Stomach (tissue), 4 donors: Measurements from ENCODE around the gene GPT2.

ENCODE experiments used
- EP300 ChIP-seq: sonication (generic); formaldehyde crosslinking; IDR thresholded peaks from one replicate; pipeline ENCODE4 v1.6.1; 2017; ENCODE audit warnings: antibody characterized with exemption
- TF ChIP-seq, protein P1 (sequence below), 7 experiments: fragments of 450-650 bp in 4 of 7; fragments of 200-600 bp in 3 of 7; sonication (generic) in 3 of 7; IDR thresholded peaks; one replicate each; pipeline ENCODE4 v1.5.1; 2016 to 2019; ENCODE audit warnings: antibody characterized with exemption in 7 of 7, control low read depth in 2 of 7, mild to moderate bottlenecking in 1 of 7

DNA sequence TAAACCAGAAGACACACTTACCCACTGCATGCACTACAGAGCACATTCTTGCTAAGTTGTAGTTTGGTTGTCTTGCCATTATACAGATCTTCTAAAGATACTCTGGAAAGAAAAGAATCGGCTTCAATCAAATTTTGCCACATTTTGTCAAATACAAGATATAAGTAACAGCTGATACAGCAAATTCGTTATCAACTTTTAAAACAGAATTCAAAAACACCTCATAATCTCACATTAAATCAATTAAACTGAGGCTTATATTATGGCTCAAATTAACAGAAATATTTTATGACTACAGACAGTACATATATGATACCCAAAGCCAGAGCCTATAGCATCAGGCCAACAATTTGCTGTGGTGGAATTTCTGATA, 83.9 kb downstream of the GPT2 start:
- TF ChIP-seq, protein P1, sequence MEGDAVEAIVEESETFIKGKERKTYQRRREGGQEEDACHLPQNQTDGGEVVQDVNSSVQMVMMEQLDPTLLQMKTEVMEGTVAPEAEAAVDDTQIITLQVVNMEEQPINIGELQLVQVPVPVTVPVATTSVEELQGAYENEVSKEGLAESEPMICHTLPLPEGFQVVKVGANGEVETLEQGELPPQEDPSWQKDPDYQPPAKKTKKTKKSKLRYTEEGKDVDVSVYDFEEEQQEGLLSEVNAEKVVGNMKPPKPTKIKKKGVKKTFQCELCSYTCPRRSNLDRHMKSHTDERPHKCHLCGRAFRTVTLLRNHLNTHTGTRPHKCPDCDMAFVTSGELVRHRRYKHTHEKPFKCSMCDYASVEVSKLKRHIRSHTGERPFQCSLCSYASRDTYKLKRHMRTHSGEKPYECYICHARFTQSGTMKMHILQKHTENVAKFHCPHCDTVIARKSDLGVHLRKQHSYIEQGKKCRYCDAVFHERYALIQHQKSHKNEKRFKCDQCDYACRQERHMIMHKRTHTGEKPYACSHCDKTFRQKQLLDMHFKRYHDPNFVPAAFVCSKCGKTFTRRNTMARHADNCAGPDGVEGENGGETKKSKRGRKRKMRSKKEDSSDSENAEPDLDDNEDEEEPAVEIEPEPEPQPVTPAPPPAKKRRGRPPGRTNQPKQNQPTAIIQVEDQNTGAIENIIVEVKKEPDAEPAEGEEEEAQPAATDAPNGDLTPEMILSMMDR (IDR thresholded peaks at IDR 0.05) = no peak
- TF ChIP-seq EP300 = no peak
